M059J (cell line): ENCODE results near the gene TTC28. TPM values are rescaled to one million over a fixed set of nuclear protein-coding genes. Genes with fewer than 3 reads are reported as not detected.
"Not testable (repeated sequence)": the region's sequence is repeated elsewhere in the genome, so short reads cannot be mapped to it uniquely, and the experiment has no call there.

Source experiments
- DNase-seq: peaks from one replicate; pipeline ENCODE4 v3.0.0-alpha.2; 2012; ENCODE audit warnings: low read depth
- total RNA-seq: library from RNA; depleted of rRNA; stranded (reverse); fragments of >200 nt; shearing (Covaris generic); gene quantifications from 2 replicates; pipeline ENCODE4 v1.2.3, GENCODE V29; 2014

Gene TTC28
- total RNA-seq, 1 experiment from 2014 or later, result 13.9 TPM

- not testable (repeated sequence) for DNase-seq
Measured at GRCh38 chr22:28678170-28678569, 1.5 kb downstream of the TTC28 start.

- DNase-seq, result peak; percentile 79
Measured at GRCh38 chr22:28674121-28674563, 5.5 kb downstream of the TTC28 start.

- peak; percentile 20 for DNase-seq
Measured at GRCh38 chr22:28670756-28671155, 8.9 kb downstream of the TTC28 start.

DNA sequence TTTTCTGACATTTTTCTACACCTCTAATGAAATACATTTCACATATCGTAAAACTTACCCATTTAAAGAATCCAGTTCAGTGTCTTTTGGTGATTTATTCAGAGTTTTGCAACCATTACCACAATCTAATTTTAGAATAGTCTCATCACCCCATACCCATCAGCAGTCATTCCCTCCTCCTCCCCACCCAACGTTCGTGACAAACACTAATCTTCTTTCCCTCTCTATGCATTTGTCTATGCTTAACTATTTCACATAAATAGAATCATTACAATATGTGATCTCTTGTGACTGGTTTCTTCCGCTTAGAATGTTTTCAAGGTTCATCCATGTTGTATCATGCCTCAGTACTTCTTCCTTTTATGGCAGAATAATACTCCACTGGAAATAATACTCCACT is 9.5 kb downstream of the TTC28 start:
- no peak for DNase-seq

DNA sequence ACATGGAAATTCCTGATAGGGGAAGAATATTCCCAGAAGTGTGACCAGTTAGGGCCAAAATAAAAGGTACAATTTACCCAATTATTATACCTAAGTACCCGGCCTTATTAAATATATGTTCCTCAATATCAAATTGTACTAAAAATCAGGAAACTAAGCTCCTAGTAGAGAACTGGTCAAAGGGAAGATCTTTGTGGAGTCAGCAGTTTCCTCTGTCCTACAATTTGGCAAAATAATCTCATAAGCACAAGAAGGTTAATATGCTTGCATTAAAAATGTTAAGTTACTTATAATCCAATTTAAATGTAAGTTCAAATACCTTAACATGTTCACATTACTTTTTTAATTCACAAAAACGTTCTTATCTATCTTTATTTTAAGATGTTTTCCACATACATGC is 10.3 kb downstream of the TTC28 start:
- no peak for DNase-seq

- not testable (repeated sequence) for DNase-seq
Measured at GRCh38 chr22:28663569-28663942, 16.1 kb downstream of the TTC28 start.

- no peak for DNase-seq
Measured at GRCh38 chr22:28658448-28658847, 21.2 kb downstream of the TTC28 start.

DNA sequence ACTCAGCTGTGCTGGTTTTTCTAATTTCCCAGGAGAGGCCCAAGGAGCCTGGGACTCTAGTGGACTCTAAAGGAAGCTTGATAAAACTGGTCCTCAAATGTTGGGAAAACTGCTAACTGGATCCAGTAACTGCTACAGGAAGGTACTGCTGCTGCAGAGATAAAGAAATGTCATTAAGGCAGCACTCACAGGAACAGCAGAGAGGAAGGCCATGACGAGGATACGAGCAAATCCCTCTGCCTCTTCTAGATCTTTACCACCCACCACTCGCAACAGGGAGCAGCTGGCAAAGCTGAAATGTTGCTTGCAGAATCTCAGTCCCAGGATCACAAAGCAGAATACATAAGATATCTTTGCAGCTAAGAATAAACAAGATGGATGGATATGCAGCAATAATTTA is 23.5 kb downstream of the TTC28 start:
- DNase-seq, result no peak

DNA sequence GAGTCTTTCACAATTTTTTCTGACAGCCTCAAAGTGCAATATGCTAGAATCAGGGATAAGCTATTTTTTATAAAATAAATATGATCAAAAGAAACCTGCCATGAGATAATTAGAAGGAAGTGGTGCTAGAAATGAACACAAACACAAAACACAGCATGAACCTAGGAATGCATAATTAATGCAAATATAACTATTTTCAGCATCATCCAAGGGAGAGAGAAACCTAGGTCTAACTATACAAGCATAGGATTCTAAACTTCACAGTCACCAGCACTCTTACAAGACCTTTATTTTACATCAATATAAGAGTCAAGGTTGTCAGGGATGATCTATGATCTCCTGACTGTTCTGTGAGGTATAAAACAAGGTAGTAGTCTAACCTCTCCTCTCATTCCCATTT is 29.2 kb downstream of the TTC28 start:
- no peak for DNase-seq

DNA sequence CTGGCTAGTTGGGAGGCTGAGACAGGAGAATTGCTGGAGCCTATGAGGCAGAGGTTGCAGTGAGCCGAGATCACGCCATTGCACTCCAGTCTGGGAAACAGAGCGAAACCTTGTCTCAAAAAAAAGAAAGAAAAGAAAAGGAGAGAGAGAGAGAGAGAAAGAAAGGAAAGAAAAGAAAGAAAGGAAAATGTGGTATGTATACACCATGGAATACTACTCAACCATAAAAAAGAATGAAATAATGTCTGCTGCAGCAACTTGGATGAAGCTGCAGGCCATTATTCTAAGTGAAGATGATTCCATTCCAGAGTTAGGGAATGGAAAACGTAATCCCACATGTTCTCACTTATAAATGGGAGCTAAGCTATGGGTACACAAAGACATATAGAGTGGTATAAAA is 30.8 kb downstream of the TTC28 start:
- no peak for DNase-seq

DNA sequence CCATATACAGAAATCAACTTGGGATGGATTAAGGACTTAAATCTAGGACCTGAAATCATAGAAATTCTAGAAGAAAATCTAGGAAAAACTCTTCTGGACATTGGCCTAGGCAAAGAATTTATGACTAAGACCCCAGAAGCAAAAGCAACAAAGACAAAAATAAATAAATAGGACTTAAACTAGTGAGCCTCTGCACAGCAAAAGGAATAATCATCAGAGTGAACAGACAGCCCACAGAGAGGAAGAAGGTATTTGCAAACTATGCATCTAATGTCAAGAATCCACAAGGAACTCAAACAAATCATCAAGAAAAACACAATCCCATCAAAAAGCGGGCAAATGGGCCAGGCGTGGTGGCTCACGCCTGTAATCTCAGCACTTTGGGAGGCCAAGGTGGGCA is 32.4 kb downstream of the TTC28 start:
- DNase-seq, result no peak

- no peak for DNase-seq
Measured at GRCh38 chr22:28639321-28639720, 40.3 kb downstream of the TTC28 start.

DNA sequence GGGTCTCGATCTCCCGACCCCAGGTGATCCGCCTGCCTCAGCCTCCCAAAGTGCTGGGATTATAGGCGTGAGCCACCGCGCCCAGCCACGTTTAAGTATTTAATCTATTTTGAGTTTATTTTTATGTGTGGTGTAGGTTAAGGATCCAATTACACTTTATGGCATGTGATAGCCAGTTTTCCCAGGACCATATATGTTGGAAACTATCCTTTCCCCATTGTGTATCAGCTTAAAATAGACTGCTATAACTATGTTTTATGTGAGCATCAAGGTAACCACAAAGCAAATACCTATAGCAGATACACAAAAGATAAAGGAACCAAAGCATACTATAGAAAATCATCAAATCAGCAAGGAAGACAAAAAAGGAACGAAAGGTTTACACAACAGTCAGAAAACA is 42.4 kb downstream of the TTC28 start:
- no peak for DNase-seq

GRCh38 chr22:28630177-28630574 is 49.5 kb downstream of the TTC28 start:
- DNase-seq, result no peak

DNA sequence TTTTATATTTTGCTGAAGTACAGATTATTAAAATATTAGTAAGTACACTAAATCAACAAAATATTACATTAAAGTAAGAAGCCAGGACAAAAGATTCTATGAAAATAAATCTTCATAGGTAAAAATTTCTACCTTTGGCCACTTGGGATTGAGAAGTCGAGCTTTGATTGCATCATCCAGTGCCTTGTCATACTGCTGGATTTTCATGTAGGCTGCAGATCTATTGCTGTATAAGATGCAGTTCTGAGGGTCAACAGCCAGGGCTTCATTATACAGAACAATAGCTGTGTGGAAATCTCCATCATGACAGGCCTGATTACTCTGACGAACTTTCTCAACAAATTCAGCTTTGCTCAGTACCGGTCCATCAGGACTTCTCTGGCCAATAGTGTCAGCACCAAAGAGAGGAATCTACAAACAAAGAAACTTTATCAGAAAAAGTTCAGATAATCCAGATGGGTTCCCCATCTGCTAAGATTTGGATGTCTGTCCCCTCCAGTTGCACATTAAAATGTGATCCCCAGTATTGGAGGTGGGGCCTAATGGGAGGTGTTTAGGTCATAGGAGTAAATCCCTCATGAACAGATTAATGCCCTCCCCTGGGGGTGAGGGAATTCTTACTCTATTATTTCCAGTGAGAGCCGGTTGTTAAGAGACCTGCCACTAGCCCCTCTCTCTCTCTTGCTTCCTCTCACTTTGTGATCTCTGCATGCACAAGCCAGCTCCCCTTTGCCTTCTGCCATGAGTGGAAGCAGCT is 50.0 kb downstream of the TTC28 start:
- DNase-seq, result no peak

DNA sequence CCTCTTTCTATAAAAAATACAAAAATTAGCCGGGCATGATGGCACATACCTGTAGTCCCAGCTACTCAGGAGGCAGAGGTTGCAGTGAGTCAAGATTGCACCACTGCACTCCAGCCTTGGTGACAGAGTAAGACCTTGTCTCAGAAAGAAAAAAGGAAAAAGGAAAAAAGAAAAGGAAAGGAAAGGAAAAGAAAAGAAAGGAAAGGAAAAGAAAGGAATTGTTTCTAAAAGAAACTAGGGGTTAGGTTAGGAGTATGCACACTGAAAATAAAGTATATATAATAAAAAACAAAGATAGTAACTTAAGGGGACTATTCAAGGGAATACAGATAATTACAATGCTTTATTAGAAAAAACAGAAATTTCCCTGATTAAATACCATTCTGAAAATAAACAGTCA is 50.9 kb downstream of the TTC28 start:
- no peak for DNase-seq

DNA sequence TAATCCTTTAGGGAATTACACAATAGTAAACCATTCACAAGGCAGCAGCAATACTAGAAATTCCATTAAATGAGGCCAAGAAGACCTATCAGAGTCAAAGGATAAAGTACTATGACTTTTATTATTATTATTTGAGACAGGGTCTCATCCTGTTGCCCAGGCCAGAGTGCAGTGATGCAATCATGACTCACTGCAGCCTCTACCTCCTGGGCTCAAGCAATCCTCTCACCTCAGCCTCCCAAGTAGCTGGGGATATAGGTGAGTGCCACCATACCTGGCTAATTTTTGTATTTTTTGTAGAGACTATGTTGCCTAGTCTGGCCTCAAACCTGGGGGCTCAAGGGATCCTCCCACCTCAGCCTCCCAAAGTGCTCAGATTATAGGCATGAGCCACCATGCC is 51.8 kb downstream of the TTC28 start:
- no peak for DNase-seq

GRCh38 chr22:28620244-28620922 is 59.3 kb downstream of the TTC28 start:
- DNase-seq, result no peak

- no peak for DNase-seq
Measured at GRCh38 chr22:28619236-28619635, 60.4 kb downstream of the TTC28 start.

DNA sequence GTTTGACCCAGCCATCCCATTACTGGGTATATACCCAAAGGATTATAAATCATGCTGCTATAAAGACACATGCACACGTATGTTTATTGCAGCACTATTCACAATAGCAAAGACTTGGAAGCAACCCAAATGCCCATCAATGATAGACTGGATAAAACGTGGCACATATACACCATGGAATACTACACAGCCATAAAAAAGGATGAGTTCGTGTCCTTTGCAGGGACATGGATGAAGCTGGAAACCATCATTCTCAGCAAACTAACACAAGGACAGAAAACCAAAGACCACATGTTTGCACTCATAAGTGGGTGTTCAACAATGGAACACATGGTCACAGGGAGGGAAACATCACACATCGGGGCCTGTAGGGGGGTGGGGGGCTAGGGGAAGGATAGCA is 64.2 kb downstream of the TTC28 start:
- DNase-seq, result not testable (repeated sequence)

DNA sequence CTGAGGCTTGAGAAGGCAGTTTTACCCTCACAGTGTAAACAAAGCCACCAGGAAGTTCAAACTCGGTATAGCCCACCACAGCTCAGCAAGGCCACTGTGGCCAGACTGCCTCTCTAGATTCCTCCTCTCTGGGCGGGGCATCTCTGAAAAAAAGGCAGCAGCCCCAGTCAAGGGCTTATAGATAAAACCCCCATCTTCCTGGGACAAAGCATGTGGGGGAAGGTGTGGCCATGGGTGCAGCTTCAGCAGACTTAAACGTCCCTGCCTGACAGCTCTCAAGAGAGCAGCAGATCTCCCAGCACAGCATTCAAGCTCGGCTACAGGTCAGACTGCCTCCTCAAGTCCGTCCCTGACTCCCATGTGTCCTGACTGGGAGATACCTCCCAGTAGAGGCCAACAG is 69.7 kb downstream of the TTC28 start:
- DNase-seq, result no peak

DNA sequence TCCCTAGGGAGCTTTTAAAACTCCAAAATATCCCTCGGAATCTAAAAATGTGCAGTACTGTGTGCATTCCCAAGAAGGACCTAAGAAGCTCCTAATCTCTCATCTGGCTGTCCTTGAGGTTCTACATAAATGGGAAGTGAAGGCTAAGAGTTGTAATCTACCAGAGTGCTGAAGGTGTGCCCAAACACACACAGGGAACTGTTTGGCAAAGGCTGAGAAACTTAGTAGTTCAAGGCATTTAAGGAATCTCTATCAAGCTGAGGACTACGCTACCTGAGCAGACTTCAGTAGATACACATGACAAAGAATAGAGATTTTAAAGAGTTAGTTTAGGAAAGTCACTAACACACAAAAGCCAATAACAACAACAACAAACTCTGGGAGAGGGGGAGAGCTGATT is 71.1 kb downstream of the TTC28 start:
- no peak for DNase-seq

DNA sequence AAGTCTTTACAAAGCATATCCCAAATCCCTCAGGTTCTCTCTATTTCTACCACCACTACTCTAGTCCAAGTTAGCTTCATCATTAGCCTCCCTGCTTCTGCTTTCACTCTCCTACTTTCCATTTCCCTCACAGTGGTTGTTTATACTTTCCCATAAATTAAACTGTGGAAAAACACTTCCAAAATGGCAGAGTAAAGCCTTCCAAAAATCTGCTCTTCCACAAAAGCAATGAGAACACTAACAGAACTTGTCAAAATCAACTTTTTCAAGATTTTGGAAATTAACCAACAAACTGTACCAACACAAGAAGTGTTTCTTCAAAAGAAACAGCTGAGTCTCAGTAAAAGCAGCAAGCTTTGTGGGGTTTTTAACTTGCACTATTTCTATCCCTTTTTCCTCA is 71.8 kb downstream of the TTC28 start:
- DNase-seq, result no peak
